Measurements from ENCODE around the gene ARID3B.

Gene ARID3B

GRCh38 chr15:74642734-74643664, 102.0 kb downstream of the ARID3B start:
- DNase-seq (ENCODE audit: low read depth): no peak

- DNase-seq (ENCODE audit: low read depth): no peak
These were observed 102.7 kb downstream of the ARID3B start for GRCh38 chr15:74643665-74644204.

GRCh38 chr15:74646480-74646879, 105.5 kb downstream of the ARID3B start:
- no peak for DNase-seq (ENCODE audit: low read depth)
